HG03432 (cell line): ENCODE measurements around the gene MECP2.

Experiments
- ATAC-seq: cut with Tn5 transposase; IDR thresholded peaks from one replicate; pipeline ENCODE4 v1.9.1; 2021; ENCODE audit warnings: mild to moderate bottlenecking, moderate library complexity; ENCODE audit not compliant: unreplicated experiment

The MECP2 gene

GRCh38 chrX:154116426-154117211 is 19.1 kb upstream of the MECP2 start:
- ATAC-seq: no peak

GRCh38 chrX:154115750-154116149 is 18.2 kb upstream of the MECP2 start:
- ATAC-seq: no peak

- ATAC-seq: no peak
These were observed 17.6 kb upstream of the MECP2 start for GRCh38 chrX:154115071-154115470.

GRCh38 chrX:154114652-154115051 is 17.1 kb upstream of the MECP2 start:
- ATAC-seq: no peak

GRCh38 chrX:154113729-154114128 is 16.2 kb upstream of the MECP2 start:
- ATAC-seq: no peak

- ATAC-seq: no peak
These were observed 1.0 kb upstream of the MECP2 start for GRCh38 chrX:154098551-154098950.

- ATAC-seq: peak; percentile 38
These were observed 421 bp downstream of the MECP2 start for GRCh38 chrX:154097003-154097588.

GRCh38 chrX:154096140-154097002 is 1.1 kb downstream of the MECP2 start:
- no peak for ATAC-seq

- ATAC-seq: no peak
These were observed 2.7 kb downstream of the MECP2 start for GRCh38 chrX:154094833-154095232.

GRCh38 chrX:154093965-154094364 is 3.6 kb downstream of the MECP2 start:
- ATAC-seq: no peak

- no peak for ATAC-seq
These were observed 5.1 kb downstream of the MECP2 start for GRCh38 chrX:154092371-154092770.

- ATAC-seq: no peak
These were observed 5.8 kb downstream of the MECP2 start for GRCh38 chrX:154091678-154092077.

- no peak for ATAC-seq
These were observed 6.8 kb downstream of the MECP2 start for GRCh38 chrX:154090731-154091130.

- ATAC-seq: no peak
These were observed 12.8 kb downstream of the MECP2 start for GRCh38 chrX:154084449-154085300.

- no peak for ATAC-seq
These were observed 14.4 kb downstream of the MECP2 start for GRCh38 chrX:154083126-154083517.

GRCh38 chrX:154082396-154083125 is 15.0 kb downstream of the MECP2 start:
- ATAC-seq: no peak

GRCh38 chrX:154077101-154077500 is 20.4 kb downstream of the MECP2 start:
- no peak for ATAC-seq

- no peak for ATAC-seq
These were observed 23.3 kb downstream of the MECP2 start for GRCh38 chrX:154074199-154074598.

GRCh38 chrX:154072192-154072591 is 25.3 kb downstream of the MECP2 start:
- ATAC-seq: no peak

- no peak for ATAC-seq
These were observed 29.0 kb downstream of the MECP2 start for GRCh38 chrX:154068560-154068959.
